ENCODE results near the gene MAPK10. TPM values are rescaled to one million over a fixed set of nuclear protein-coding genes. Genes with fewer than 3 reads are reported as not detected.

MAPK10 gene
- total and polyA plus RNA-seq, 2 donors (not counting 3 experiments of a cell fraction or from before 2014, with no cell fraction given) = 0.17 TPM; not detected in 1

- Histone ChIP-seq H2AFZ (ENCODE audit: low read depth, low read length) (no peak overlapping the region), H3K9me1 (replicated peaks; ENCODE audit: control insufficient read depth, extremely low read depth, insufficient read depth, low read length) (no peaks in the 10 kb centered on the region), H3K79me2 (ENCODE audit: control insufficient read depth, insufficient read depth, low read length) (no peaks in the 10 kb centered on the region), H3K36me3 (ENCODE audit: control insufficient read depth in 2 of 2, extremely low read depth in 1 of 2, insufficient read depth in 2 of 2, low read length in 2 of 2) (no peaks in the 10 kb centered on the region), H3K4me2 (ENCODE audit: insufficient read depth, low read length) (no peak overlapping the region), H4K20me1 (replicated peaks; ENCODE audit: control insufficient read depth, extremely low read depth, insufficient read depth, low read length) (no peaks in the 10 kb centered on the region), H3K4me1 (ENCODE audit: control insufficient read depth, extremely low read depth, insufficient read depth, low read length) (peaks cover 40% of the 10 kb centered on the region), H3K9ac (replicated peaks; ENCODE audit: extremely low read depth, insufficient read depth, low read length) (no peak overlapping the region), H3K27ac (ENCODE audit: insufficient read depth, low read depth, low read length) (peak overlapping the region; percentile 96), H3K4me3 (replicated peaks in 1 of 3; ENCODE audit: insufficient read depth in 1 of 3, low read depth in 1 of 3, low read length in 3 of 3) (no peak overlapping the region), H3K27me3 (ENCODE audit: control insufficient read depth in 2 of 2, insufficient read depth in 2 of 2, low read length in 2 of 2) (no peaks in the 10 kb centered on the region), H3K9me3 (replicated peaks; ENCODE audit: control insufficient read depth, insufficient read depth, low read length) (no peaks in the 10 kb centered on the region)
- no peak for FAIRE-seq
- no peak for DNase-seq (ENCODE audit: low read depth, low spot score)
- no peak for TF ChIP-seq POLR2AphosphoS5 (IDR thresholded peaks at IDR 0.05; ENCODE audit: insufficient read depth, low read depth, low read length)
- no peak for TF ChIP-seq FOS (IDR thresholded peaks at IDR 0.05; ENCODE audit: borderline replicate concordance, insufficient read depth, low read length)
- CTCF ChIA-PET = interaction anchor here (4.1 kb wide), 1 partner anchor 241 kb away, joined by 19 read pairs; no protein-coding TSS in a partner anchor
- intact Hi-C loops (cut with micrococcal nuclease) (no loop called here), dilution Hi-C loops (cut with MboI; ENCODE audit: extremely low pct_ligation_motif_present, low sequenced_read_pairs) (no loop called here)
- POLR2A ChIA-PET = no interaction called here
- BruUV-seq (replicated peaks) = no TSS peak
These were observed 321.8 kb downstream of the MAPK10 start for GRCh38 chr4:86038037-86038436.

- POLR2A ChIA-PET = no interaction called here
- TF ChIP-seq MYC (IDR thresholded peaks at IDR 0.05; ENCODE audit: low read depth, low read length) (no peak), FOS (IDR thresholded peaks at IDR 0.05; ENCODE audit: borderline replicate concordance, insufficient read depth, low read length) (no peak), MAX (IDR thresholded peaks at IDR 0.05; ENCODE audit: insufficient read depth, insufficient read length) (no peak), POLR2AphosphoS5 (IDR thresholded peaks at IDR 0.05; ENCODE audit: insufficient read depth, low read depth, low read length) (peak; percentile 42), CTCF (IDR thresholded peaks at IDR 0.05; ENCODE audit: extremely low read depth in 1 of 2, insufficient read depth in 1 of 2, low read depth in 1 of 2, low read length in 2 of 2) (no peak), GATA2 (IDR thresholded peaks at IDR 0.05; ENCODE audit: insufficient read depth, insufficient read length, low read depth, low read length) (no peak), EZH2 (IDR thresholded peaks at IDR 0.05; ENCODE audit: borderline replicate concordance, low read depth, low read length, severe bottlenecking) (no peak), POLR2A (IDR thresholded peaks at IDR 0.05; ENCODE audit: low read depth, low read length) (no peak), JUN (IDR thresholded peaks at IDR 0.05; ENCODE audit: borderline replicate concordance, insufficient read depth, insufficient read length, low read depth) (peak; percentile 80)
- FAIRE-seq (peak; percentile 73), DNase-seq (ENCODE audit: low read depth, low spot score) (peak; percentile 86)
- H3K9ac ChIP-seq (replicated peaks; ENCODE audit: extremely low read depth, insufficient read depth, low read length) = peak overlapping the region; percentile 69
- H3K27ac ChIP-seq (ENCODE audit: insufficient read depth, low read depth, low read length) = peak overlapping the region; percentile 96
- H3K4me1 ChIP-seq (ENCODE audit: control insufficient read depth, extremely low read depth, insufficient read depth, low read length) = peaks cover 47% of the 10 kb centered on the region
- no peaks in the 10 kb centered on the region for H3K79me2 ChIP-seq (ENCODE audit: control insufficient read depth, insufficient read depth, low read length)
- no TSS peak for BruUV-seq (replicated peaks)
- no peaks in the 10 kb centered on the region for H3K9me3 ChIP-seq (replicated peaks; ENCODE audit: control insufficient read depth, insufficient read depth, low read length)
- dilution Hi-C loops (cut with MboI; ENCODE audit: extremely low pct_ligation_motif_present, low sequenced_read_pairs) (no loop called here), intact Hi-C loops (cut with micrococcal nuclease) (loop anchor here (1.0 to 2.0 kb wide), 4 partner anchors 68 to 274 kb away; no protein-coding TSS in a partner anchor)
- H3K36me3 ChIP-seq (ENCODE audit: control insufficient read depth in 2 of 2, extremely low read depth in 1 of 2, insufficient read depth in 2 of 2, low read length in 2 of 2) = no peaks in the 10 kb centered on the region
- H3K9me1 ChIP-seq (replicated peaks; ENCODE audit: control insufficient read depth, extremely low read depth, insufficient read depth, low read length) = no peaks in the 10 kb centered on the region
- peak overlapping the region in 1 of 3 experiments; percentile 34 for H3K4me3 ChIP-seq (replicated peaks in 1 of 3; ENCODE audit: insufficient read depth in 1 of 3, low read depth in 1 of 3, low read length in 3 of 3)
- CTCF ChIA-PET = interaction anchor here (0.8 to 4.1 kb wide), 7 partner anchors 9 to 289 kb away, joined by 3 to 19 read pairs (median 4); no protein-coding TSS in a partner anchor
- peak overlapping the region; percentile 89 for H3K4me2 ChIP-seq (ENCODE audit: insufficient read depth, low read length)
- H3K27me3 ChIP-seq (ENCODE audit: control insufficient read depth in 2 of 2, insufficient read depth in 2 of 2, low read length in 2 of 2) = no peaks in the 10 kb centered on the region
- no peaks in the 10 kb centered on the region for H4K20me1 ChIP-seq (replicated peaks; ENCODE audit: control insufficient read depth, extremely low read depth, insufficient read depth, low read length)
- no peak overlapping the region for H2AFZ ChIP-seq (ENCODE audit: low read depth, low read length)
These were observed 323.1 kb downstream of the MAPK10 start for GRCh38 chr4:86036736-86037135.

Data from endothelial cell of umbilical vein (primary cell).